ENCODE results near the gene HOXC9. TPM values are rescaled to one million over a fixed set of nuclear protein-coding genes. Genes with fewer than 3 reads are reported as not detected.

The HOXC9 gene
- total and polyA plus RNA-seq, 8 donors = 0.08 TPM; not detected in 7

DNA sequence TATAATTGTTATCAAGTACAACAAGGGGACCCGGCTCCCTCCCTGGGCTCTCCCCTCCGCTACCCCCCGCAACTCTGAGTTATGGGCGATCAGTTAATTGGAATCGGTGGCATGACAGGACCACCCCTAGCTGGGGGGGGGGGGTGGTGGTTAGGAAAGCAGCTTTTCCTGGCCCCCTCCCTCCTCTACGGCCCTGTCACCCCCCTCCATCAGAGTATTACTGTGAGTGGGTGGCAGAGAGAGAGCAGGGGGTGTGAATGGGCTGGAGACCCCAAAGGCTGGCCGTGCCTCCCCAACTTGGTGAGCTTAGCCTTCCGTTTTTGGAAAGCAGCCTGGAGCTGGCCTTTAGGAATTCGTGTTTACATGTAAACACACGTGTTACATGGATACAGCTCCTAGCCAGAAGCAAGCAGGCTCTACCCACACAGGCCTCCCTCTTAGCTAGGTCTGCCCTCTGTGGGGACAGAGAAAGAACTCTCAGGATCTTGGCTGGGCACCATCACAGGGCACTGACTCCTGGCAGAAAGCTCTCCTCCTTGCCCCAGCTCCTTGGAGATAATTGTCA is 52.6 kb downstream of the HOXC9 start:
- TF ChIP-seq POLR2AphosphoS5 (IDR thresholded peaks at IDR 0.05) (peak in 1 of 3 donors; percentile 35), EP300 (IDR thresholded peaks at IDR 0.05) (no peak), POLR2A (IDR thresholded peaks at IDR 0.05) (no peak)
- TF ChIP-seq, protein P1, sequence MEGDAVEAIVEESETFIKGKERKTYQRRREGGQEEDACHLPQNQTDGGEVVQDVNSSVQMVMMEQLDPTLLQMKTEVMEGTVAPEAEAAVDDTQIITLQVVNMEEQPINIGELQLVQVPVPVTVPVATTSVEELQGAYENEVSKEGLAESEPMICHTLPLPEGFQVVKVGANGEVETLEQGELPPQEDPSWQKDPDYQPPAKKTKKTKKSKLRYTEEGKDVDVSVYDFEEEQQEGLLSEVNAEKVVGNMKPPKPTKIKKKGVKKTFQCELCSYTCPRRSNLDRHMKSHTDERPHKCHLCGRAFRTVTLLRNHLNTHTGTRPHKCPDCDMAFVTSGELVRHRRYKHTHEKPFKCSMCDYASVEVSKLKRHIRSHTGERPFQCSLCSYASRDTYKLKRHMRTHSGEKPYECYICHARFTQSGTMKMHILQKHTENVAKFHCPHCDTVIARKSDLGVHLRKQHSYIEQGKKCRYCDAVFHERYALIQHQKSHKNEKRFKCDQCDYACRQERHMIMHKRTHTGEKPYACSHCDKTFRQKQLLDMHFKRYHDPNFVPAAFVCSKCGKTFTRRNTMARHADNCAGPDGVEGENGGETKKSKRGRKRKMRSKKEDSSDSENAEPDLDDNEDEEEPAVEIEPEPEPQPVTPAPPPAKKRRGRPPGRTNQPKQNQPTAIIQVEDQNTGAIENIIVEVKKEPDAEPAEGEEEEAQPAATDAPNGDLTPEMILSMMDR (IDR thresholded peaks at IDR 0.05) = no peak
- H3K9me3 ChIP-seq = no peaks in the 10 kb centered on the region
- peak overlapping the region; percentile 57 to 91 (median 83) for H3K27ac ChIP-seq
- H3K4me1 ChIP-seq = peaks cover 18 to 68% (median 34%) of the 10 kb centered on the region in 4 donors
- whole genome bisulfite sequencing, 5 donors = 30 to 64% (median 48%) methylated on average over 9 to 10 of the region's 10 CpGs
- intact Hi-C loops (cut with DNase I; ENCODE audit: low total_unique reads) = no loop called here
- peaks cover 0 to 76% (median 10%) of the 10 kb centered on the region in 3 donors for H3K27me3 ChIP-seq
- peak in 1 of 2 donors; percentile 83 for DNase-seq
- no peaks in the 10 kb centered on the region for H3K36me3 ChIP-seq
- peak overlapping the region; percentile 54 to 71 (median 69) for H3K4me3 ChIP-seq

Small RNA genes lying within 50 kb of the gene (small RNA-seq; reads per million reads assigned to genes)
- gene AC012531.3 (0 reads per million in 4 donors), gene AC012531.4 (0 reads per million in 4 donors), gene HOXC5 (0 reads per million in 4 donors), gene MIR196A2 (0 to 0.98 (median 0.18) reads per million in 4 donors), gene MIR615 (0.53 to 2.9 (median 1.4) reads per million in 4 donors), gene RF01905 (0 reads per million in 4 donors), gene RF01906 (0 reads per million in 4 donors)

Other genes starting within 250 kb of the HOXC9 start
- gene CISTR, start 248.2 kb upstream of the HOXC9 start, total RNA-seq = not detected
- gene CISTR, start 248.2 kb upstream of the HOXC9 start, polyA plus RNA-seq = not detected
- gene HOXC13, start 61.3 kb upstream of the HOXC9 start, total RNA-seq = not detected
- gene HOXC13, start 61.3 kb upstream of the HOXC9 start, polyA plus RNA-seq = not detected
- gene HOXC12, start 45.3 kb upstream of the HOXC9 start, total RNA-seq = not detected
- gene HOXC12, start 45.3 kb upstream of the HOXC9 start, polyA plus RNA-seq = not detected
- not detected for gene HOXC11, start 27.0 kb upstream of the HOXC9 start, total RNA-seq
- not detected for gene HOXC11, start 27.0 kb upstream of the HOXC9 start, polyA plus RNA-seq
- not detected for gene HOTAIR, start 25.2 kb upstream of the HOXC9 start, total RNA-seq
- gene HOTAIR, start 25.2 kb upstream of the HOXC9 start, polyA plus RNA-seq = not detected
- gene HOXC10, start 15.0 kb upstream of the HOXC9 start, total RNA-seq = not detected
- gene HOXC10, start 15.0 kb upstream of the HOXC9 start, polyA plus RNA-seq = not detected
- gene HOXC8, start 8.8 kb downstream of the HOXC9 start, total RNA-seq = not detected
- under 1 TPM in 1 of 3 donors, not detected in 2; 0.08 TPM for gene HOXC8, start 8.8 kb downstream of the HOXC9 start, polyA plus RNA-seq
- 1 to 10 TPM in 1 of 5 donors, not detected in 4; 2.0 TPM for gene HOXC6, start 28.3 kb downstream of the HOXC9 start, total RNA-seq
- 1 to 10 TPM in 1 of 3 donors, under 1 TPM in 1, not detected in 1; 0.46 to 1.0 TPM for gene HOXC6, start 28.3 kb downstream of the HOXC9 start, polyA plus RNA-seq
- gene HOXC5, start 32.9 kb downstream of the HOXC9 start, total RNA-seq = not detected
- 1 to 10 TPM in 1 of 3 donors, under 1 TPM in 1, not detected in 1; 0.25 to 1.3 TPM for gene HOXC5, start 32.9 kb downstream of the HOXC9 start, polyA plus RNA-seq
- gene HOXC4, start 53.7 kb downstream of the HOXC9 start, total RNA-seq = 1 to 10 TPM in 2 of 5 donors, not detected in 3; 2.6 to 3.5 TPM
- 1 to 10 TPM in 2 of 3 donors, under 1 TPM in 1; 0.92 to 3.7 (median 2.6) TPM for gene HOXC4, start 53.7 kb downstream of the HOXC9 start, polyA plus RNA-seq
- gene SMUG1, start 188.8 kb downstream of the HOXC9 start, total RNA-seq = 10 to 100 TPM; 15.4 to 79.4 (median 31.0) TPM
- 10 to 100 TPM; 34.0 to 71.3 (median 70.3) TPM for gene SMUG1, start 188.8 kb downstream of the HOXC9 start, polyA plus RNA-seq

All from stomach (tissue), 9 donors.